Hindlimb muscle (tissue), 1 donor: ENCODE results near the gene PNMA1. TPM values are rescaled to one million over a fixed set of nuclear protein-coding genes. Genes with fewer than 3 reads are reported as not detected.

Source experiments
- DNase-seq: peaks from one replicate; pipeline ENCODE4 v3.0.0-alpha.2; 2013
- polyA plus RNA-seq: library from polyadenylated mRNA; unstranded; fragments of 120-200 nt; gene quantifications from one replicate; pipeline ENCODE4 v1.2.1, GENCODE V29; 2013; ENCODE audit not compliant: insufficient read length

The PNMA1 gene
- polyA plus RNA-seq, 1 donor: 28.1 TPM

GRCh38 chr14:73661872-73662271 lies 52.3 kb downstream of the PNMA1 start:
- DNase-seq: no peak

Other genes starting within 250 kb of the PNMA1 start
- 5.5 TPM for gene RIOX1, start 223.5 kb downstream of the PNMA1 start, polyA plus RNA-seq
- gene ACOT1, start 177.2 kb downstream of the PNMA1 start, polyA plus RNA-seq: 4.0 TPM
- 1.0 TPM for gene HEATR4, start 155.4 kb downstream of the PNMA1 start, polyA plus RNA-seq
- 27.3 TPM for gene ACOT2, start 145.2 kb downstream of the PNMA1 start, polyA plus RNA-seq
- 0.44 TPM for gene ACOT4, start 122.5 kb downstream of the PNMA1 start, polyA plus RNA-seq
- 0.19 TPM for gene ACOT6, start 101.9 kb downstream of the PNMA1 start, polyA plus RNA-seq
- gene DNAL1, start 69.4 kb downstream of the PNMA1 start, polyA plus RNA-seq: 6.0 TPM
- 8.6 TPM for gene PTGR2, start 137.4 kb upstream of the PNMA1 start, polyA plus RNA-seq
- 28.2 TPM for gene ZNF410, start 172.5 kb upstream of the PNMA1 start, polyA plus RNA-seq
- gene FAM161B, start 235.7 kb upstream of the PNMA1 start, polyA plus RNA-seq: 11.1 TPM
- 49.3 TPM for gene COQ6, start 235.9 kb upstream of the PNMA1 start, polyA plus RNA-seq